ENCODE results near the gene RBM20. TPM values are rescaled to one million over a fixed set of nuclear protein-coding genes. Genes with fewer than 3 reads are reported as not detected.

Gene RBM20
- total and polyA plus RNA-seq, 7 donors = 0.23 to 7.8 (median 5.4) TPM; not detected in 1

DNA sequence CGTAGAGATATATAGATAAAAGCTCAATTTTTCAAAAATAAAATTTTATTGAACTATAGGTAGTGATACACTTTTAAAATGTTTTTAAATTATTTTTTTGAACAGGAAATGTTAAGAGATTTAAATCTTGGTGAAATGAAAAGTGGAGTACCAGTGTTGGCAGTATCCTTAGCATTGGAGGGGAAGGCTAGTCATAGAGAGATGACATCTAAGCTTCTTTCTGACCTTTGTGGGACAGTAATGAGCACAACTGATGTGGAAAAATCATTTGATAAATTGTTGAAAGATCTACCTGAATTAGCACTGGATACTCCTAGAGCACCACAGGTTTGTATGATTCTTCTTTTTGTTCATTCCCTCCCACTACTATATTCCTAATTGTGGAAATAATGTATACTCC is 243.4 kb downstream of the RBM20 start:
- H3K27me3 ChIP-seq = no peaks in the 10 kb centered on the region
- H3K36me3 ChIP-seq = peaks cover 0 to 93% (median 15%) of the 10 kb centered on the region in 4 donors
- peaks cover 0 to 45% (median 28%) of the 10 kb centered on the region in 4 donors for H3K4me1 ChIP-seq
- H3K4me3 ChIP-seq = no peak overlapping the region
- TF ChIP-seq, protein P1, sequence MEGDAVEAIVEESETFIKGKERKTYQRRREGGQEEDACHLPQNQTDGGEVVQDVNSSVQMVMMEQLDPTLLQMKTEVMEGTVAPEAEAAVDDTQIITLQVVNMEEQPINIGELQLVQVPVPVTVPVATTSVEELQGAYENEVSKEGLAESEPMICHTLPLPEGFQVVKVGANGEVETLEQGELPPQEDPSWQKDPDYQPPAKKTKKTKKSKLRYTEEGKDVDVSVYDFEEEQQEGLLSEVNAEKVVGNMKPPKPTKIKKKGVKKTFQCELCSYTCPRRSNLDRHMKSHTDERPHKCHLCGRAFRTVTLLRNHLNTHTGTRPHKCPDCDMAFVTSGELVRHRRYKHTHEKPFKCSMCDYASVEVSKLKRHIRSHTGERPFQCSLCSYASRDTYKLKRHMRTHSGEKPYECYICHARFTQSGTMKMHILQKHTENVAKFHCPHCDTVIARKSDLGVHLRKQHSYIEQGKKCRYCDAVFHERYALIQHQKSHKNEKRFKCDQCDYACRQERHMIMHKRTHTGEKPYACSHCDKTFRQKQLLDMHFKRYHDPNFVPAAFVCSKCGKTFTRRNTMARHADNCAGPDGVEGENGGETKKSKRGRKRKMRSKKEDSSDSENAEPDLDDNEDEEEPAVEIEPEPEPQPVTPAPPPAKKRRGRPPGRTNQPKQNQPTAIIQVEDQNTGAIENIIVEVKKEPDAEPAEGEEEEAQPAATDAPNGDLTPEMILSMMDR (IDR thresholded peaks at IDR 0.05) = no peak
- no peak for TF ChIP-seq POLR2AphosphoS5 (IDR thresholded peaks at IDR 0.05)
- TF ChIP-seq POLR2A (IDR thresholded peaks at IDR 0.05) = no peak
- WGBS, 2 donors = 93 to 96% methylated on average over 1 of the region's 1 CpG
- no peaks in the 10 kb centered on the region for H3K9me3 ChIP-seq
- peak overlapping the region in 1 of 4 donors; percentile 48 for H3K27ac ChIP-seq
- intact Hi-C loops (cut with DNase I) = no loop called here
- DNase-seq = no peak

Small RNA genes within 50 kb of the gene (small RNA-seq; reads per million reads assigned to genes)
- gene RF00019 (0 reads per million in 3 donors), gene RN7SKP288 (0 reads per million in 3 donors), gene RNA5SP327 (0 reads per million in 3 donors)

Other genes with a start within 250 kb of the RBM20 start
- 10 to 100 TPM in 2 of 4 donors, 1 to 10 TPM in 2; 3.6 to 42.1 (median 7.6) TPM for gene DUSP5, start 146.4 kb upstream of the RBM20 start, total RNA-seq
- gene DUSP5, start 146.4 kb upstream of the RBM20 start, polyA plus RNA-seq = 10 to 100 TPM; 12.0 to 35.8 (median 20.9) TPM
- 10 to 100 TPM; 27.2 to 43.5 (median 34.8) TPM for gene SMC3, start 76.6 kb upstream of the RBM20 start, total RNA-seq
- gene SMC3, start 76.6 kb upstream of the RBM20 start, polyA plus RNA-seq = 10 to 100 TPM; 12.6 to 21.6 (median 13.6) TPM
- 100 to 1,000 TPM in 3 of 4 donors, 10 to 100 TPM in 1; 64.3 to 140 (median 127) TPM for gene PDCD4, start 227.6 kb downstream of the RBM20 start, total RNA-seq
- gene PDCD4, start 227.6 kb downstream of the RBM20 start, polyA plus RNA-seq = 100 to 1,000 TPM; 179 to 327 (median 236) TPM

All from sigmoid colon (tissue), 7 donors.